ENCODE data around the gene RASSF10. TPM values are rescaled to one million over a fixed set of nuclear protein-coding genes. Genes with fewer than 3 reads are reported as not detected.

The RASSF10 gene
- total RNA-seq, 1 experiment from 2014 or later, result not detected

DNA sequence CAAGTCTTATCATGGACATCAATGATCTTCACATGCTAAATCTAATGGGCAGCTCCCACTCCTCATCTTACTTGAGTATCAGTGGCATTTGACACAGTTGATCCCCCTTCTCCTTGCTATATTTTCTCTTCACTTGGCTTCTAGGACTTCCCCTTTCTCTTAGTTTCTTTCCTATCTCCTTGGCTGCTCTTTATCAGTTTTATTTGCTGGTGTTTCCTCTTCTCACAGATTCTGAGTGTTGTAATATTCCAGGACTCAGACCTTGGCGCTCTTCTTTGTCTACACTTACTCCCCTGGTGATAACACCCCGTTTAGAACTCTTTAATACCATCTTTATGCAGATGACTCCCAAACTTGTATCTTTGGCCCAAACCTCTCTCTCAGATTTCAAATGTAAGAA lies 33.9 kb upstream of the RASSF10 start:
- CTCF ChIA-PET, result interaction anchor here (0.6 to 6.4 kb wide), 3 partner anchors 11 to 233 kb away, joined by 3 to 56 read pairs (median 3); no protein-coding TSS in a partner anchor

DNA sequence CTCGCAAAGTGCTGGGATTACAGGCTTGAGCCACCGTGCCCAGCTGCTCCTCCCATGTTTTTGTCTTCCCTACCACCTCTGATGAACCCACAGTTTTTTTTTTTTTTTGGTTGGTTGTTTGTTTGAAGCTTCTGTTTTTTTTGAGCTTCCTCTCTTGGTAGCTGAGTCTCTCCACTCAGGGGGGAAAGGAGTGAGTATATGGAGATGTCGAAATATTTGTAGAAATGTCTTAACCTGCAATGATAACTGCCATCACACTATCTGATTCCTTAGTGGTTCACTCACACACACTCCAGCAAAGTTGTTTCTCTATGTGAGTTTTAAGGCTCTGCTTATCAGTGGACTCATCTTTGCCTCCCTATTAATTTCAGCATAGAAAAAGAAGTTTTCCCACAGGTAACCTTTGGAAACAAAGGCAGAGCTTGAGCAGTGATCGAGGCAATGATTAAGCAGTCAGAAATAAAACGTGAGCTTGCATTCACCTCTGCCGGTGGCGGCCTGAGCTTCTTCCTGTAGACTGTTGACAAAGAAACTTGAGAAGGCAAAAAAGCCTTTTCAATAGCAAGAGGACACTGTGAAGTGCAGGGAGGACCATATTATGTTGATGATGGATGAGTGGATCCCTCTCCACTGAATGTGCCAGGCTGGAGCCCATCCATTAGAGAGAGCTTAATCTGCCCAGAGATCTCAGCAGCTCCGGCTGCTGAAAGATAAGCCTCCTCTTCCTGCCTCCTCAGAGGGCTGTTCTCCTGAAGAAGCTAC lies 29.0 kb upstream of the RASSF10 start:
- POLR2A ChIA-PET, result interaction anchor here (0.6 to 1.3 kb wide), 3 partner anchors 24 to 180 kb away, joined by 3 to 5 read pairs (median 5); no protein-coding TSS in a partner anchor
- CTCF ChIA-PET, result interaction anchor here (0.6 to 2.3 kb wide), 6 partner anchors 12 to 649 kb away, joined by 3 to 14 read pairs (median 4); no protein-coding TSS in a partner anchor
- no peak overlapping the region for H3K27ac Mint-ChIP-seq (ENCODE audit: low read depth, unreplicated experiment)

More for the DNA sequence above, 33.9 kb upstream of the RASSF10 start:
- TF ChIP-seq CTCF (IDR thresholded peaks at IDR 0.05; ENCODE audit: unreplicated experiment), result no peak
- H3K27me3 Mint-ChIP-seq (ENCODE audit: insufficient read depth, unreplicated experiment), result no peaks in the 10 kb centered on the region
- H3K36me3 Mint-ChIP-seq (ENCODE audit: insufficient read depth, unreplicated experiment), result no peaks in the 10 kb centered on the region
- no peak overlapping the region for H3K27ac Mint-ChIP-seq (ENCODE audit: low read depth, unreplicated experiment)
- intact Hi-C loops (cut with micrococcal nuclease), result no loop called here
- POLR2A ChIA-PET, result no interaction called here
- no peak for DNase-seq (ENCODE audit: unreplicated experiment)
- no peak overlapping the region for H3K4me3 Mint-ChIP-seq (ENCODE audit: unreplicated experiment)
- H3K9me3 Mint-ChIP-seq (ENCODE audit: unreplicated experiment), result no peaks in the 10 kb centered on the region
- no TSS peak for BruUV-seq (replicated peaks)
- no peaks in the 10 kb centered on the region for H3K4me1 Mint-ChIP-seq (ENCODE audit: insufficient read depth, unreplicated experiment)

GRCh38 chr11:12981676-12982522 lies 27.2 kb upstream of the RASSF10 start:
- Mint-ChIP-seq H3K4me3 (ENCODE audit: unreplicated experiment) (no peak overlapping the region), H3K27ac (ENCODE audit: low read depth, unreplicated experiment) (no peak overlapping the region), H3K4me1 (ENCODE audit: insufficient read depth, unreplicated experiment) (no peaks in the 10 kb centered on the region), H3K27me3 (ENCODE audit: insufficient read depth, unreplicated experiment) (no peaks in the 10 kb centered on the region), H3K9me3 (ENCODE audit: unreplicated experiment) (no peaks in the 10 kb centered on the region), H3K36me3 (ENCODE audit: insufficient read depth, unreplicated experiment) (no peaks in the 10 kb centered on the region)
- ChIA-PET CTCF (interaction anchor here (0.7 to 2.3 kb wide), 5 partner anchors 16 to 169 kb away, joined by 3 to 14 read pairs (median 4); no protein-coding TSS in a partner anchor), POLR2A (no interaction called here)
- DNase-seq (ENCODE audit: unreplicated experiment), result peak; percentile 27
- no TSS peak for BruUV-seq (replicated peaks)
- intact Hi-C loops (cut with micrococcal nuclease), result no loop called here
- TF ChIP-seq CTCF (IDR thresholded peaks at IDR 0.05; ENCODE audit: unreplicated experiment), result no peak

More for the DNA sequence above, 29.0 kb upstream of the RASSF10 start:
- Mint-ChIP-seq H3K4me1 (ENCODE audit: insufficient read depth, unreplicated experiment) (no peaks in the 10 kb centered on the region), H3K9me3 (ENCODE audit: unreplicated experiment) (no peaks in the 10 kb centered on the region), H3K4me3 (ENCODE audit: unreplicated experiment) (no peak overlapping the region), H3K27me3 (ENCODE audit: insufficient read depth, unreplicated experiment) (no peaks in the 10 kb centered on the region), H3K36me3 (ENCODE audit: insufficient read depth, unreplicated experiment) (no peaks in the 10 kb centered on the region)
- DNase-seq (ENCODE audit: unreplicated experiment), result no peak
- intact Hi-C loops (cut with micrococcal nuclease), result no loop called here
- no peak for TF ChIP-seq CTCF (IDR thresholded peaks at IDR 0.05; ENCODE audit: unreplicated experiment)
- no TSS peak for BruUV-seq (replicated peaks)

DNA sequence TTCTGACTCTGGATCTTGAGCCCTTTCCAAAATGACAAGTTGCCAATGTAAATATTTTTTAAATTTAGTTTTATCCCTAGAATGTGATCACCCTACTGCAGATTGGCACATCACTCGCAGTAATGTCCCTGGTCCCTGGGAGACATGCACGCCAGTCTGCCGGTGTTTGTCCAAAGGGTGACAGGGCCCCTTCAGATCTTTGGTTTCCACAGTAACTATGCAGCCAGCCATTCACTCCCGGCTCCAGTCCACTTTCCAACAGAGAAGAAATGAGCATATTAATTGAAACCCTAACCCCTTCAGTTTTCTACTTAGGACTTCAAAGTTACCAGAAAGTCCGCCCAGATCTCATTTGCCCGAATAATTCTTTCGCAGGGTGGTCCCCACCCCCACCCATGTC lies 25.8 kb upstream of the RASSF10 start:
- H3K27me3 Mint-ChIP-seq (ENCODE audit: insufficient read depth, unreplicated experiment), result no peaks in the 10 kb centered on the region
- no TSS peak for BruUV-seq (replicated peaks)

More for the DNA sequence above, 25.8 kb upstream of the RASSF10 start:
- CTCF ChIA-PET, result interaction anchor here (0.6 to 0.7 kb wide), 2 partner anchors 154 to 479 kb away, joined by 3 read pairs; no protein-coding TSS in a partner anchor
- no peak overlapping the region for H3K27ac Mint-ChIP-seq (ENCODE audit: low read depth, unreplicated experiment)
- DNase-seq (ENCODE audit: unreplicated experiment), result no peak
- H3K9me3 Mint-ChIP-seq (ENCODE audit: unreplicated experiment), result no peaks in the 10 kb centered on the region
- H3K4me1 Mint-ChIP-seq (ENCODE audit: insufficient read depth, unreplicated experiment), result no peaks in the 10 kb centered on the region
- POLR2A ChIA-PET, result interaction anchor here (0.6 kb wide), 1 partner anchor 867 kb away, joined by 3 read pairs; no protein-coding TSS in a partner anchor
- intact Hi-C loops (cut with micrococcal nuclease), result no loop called here
- TF ChIP-seq CTCF (IDR thresholded peaks at IDR 0.05; ENCODE audit: unreplicated experiment), result no peak
- H3K4me3 Mint-ChIP-seq (ENCODE audit: unreplicated experiment), result no peak overlapping the region
- no peaks in the 10 kb centered on the region for H3K36me3 Mint-ChIP-seq (ENCODE audit: insufficient read depth, unreplicated experiment)

Measured in MCF 10A (cell line).